Natural killer cell (primary cell): ENCODE data around the gene ARHGEF37. TPM values are rescaled to one million over a fixed set of nuclear protein-coding genes. Genes with fewer than 3 reads are reported as not detected.

Experiments used
- ATAC-seq, 3 donors: fragments of 150-1000 bp in 2 of 3; fragments of 200-7000 bp in 1 of 3; cut with Tn5 transposase; 1 replicate in 1 of 3; 2 replicates in 2 of 3; pipeline ENCODE4 v1.10.0; 2021; ENCODE audit warnings: mild to moderate bottlenecking in 2 of 3, moderate library complexity in 2 of 3
- DNase-seq, 2 donors: peaks; one replicate each; pipeline versions ENCODE4 v3.0.0 to v3.0.0-alpha.2; 2013 to 2021; ENCODE audit warnings: mixed read lengths in 1 of 2
- H3K27ac ChIP-seq: one replicate; pipeline ENCODE4 v1.5.1; 2013; ENCODE audit warnings: mild to moderate bottlenecking, low read length
- H3K27me3 ChIP-seq: one replicate; pipeline ENCODE4 v1.6.1; 2013; ENCODE audit warnings: low read length; ENCODE audit not compliant: control insufficient read depth, insufficient read depth
- H3K36me3 ChIP-seq: one replicate; pipeline ENCODE4 v1.6.1; 2013; ENCODE audit warnings: low read length; ENCODE audit not compliant: control insufficient read depth, insufficient read depth
- H3K4me1 ChIP-seq: one replicate; pipeline ENCODE4 v1.6.1; 2013; ENCODE audit warnings: low read length; ENCODE audit not compliant: control insufficient read depth, insufficient read depth
- H3K4me3 ChIP-seq: one replicate; pipeline ENCODE4 v1.5.1; 2013; ENCODE audit warnings: low read length
- H3K9me3 ChIP-seq: one replicate; pipeline ENCODE4 v1.6.1; 2013; ENCODE audit warnings: low read length; ENCODE audit not compliant: control insufficient read depth, insufficient read depth
- H3K27ac Mint-ChIP-seq, 2 donors: one replicate each; pipeline ENCODE4 v1.8.0; 2022; ENCODE audit warnings: mild to moderate bottlenecking in 2 of 2, mixed read lengths in 2 of 2, moderate library complexity in 1 of 2
- H3K27me3 Mint-ChIP-seq, 2 donors: one replicate each; pipeline ENCODE4 v1.8.0; 2022; ENCODE audit warnings: low read depth in 2 of 2, mixed read lengths in 2 of 2
- H3K36me3 Mint-ChIP-seq: one replicate; pipeline ENCODE4 v1.8.0; 2022; ENCODE audit warnings: mixed read lengths
- H3K4me1 Mint-ChIP-seq, 2 donors: one replicate each; pipeline ENCODE4 v1.8.0; 2022; ENCODE audit warnings: mixed read lengths in 2 of 2
- H3K4me3 Mint-ChIP-seq: one replicate; pipeline ENCODE4 v1.8.0; 2022; ENCODE audit warnings: mild to moderate bottlenecking, moderate library complexity, mixed read lengths
- H3K9me3 Mint-ChIP-seq, 2 donors: one replicate each; pipeline ENCODE4 v1.8.0; 2022; ENCODE audit warnings: mixed read lengths in 2 of 2
- CTCF ChIP-seq: fragments of 200-600 bp; IDR thresholded peaks from one replicate; pipeline ENCODE4 v1.8.0; 2022; ENCODE audit warnings: antibody characterized with exemption
- whole genome bisulfite sequencing: methylation state at CpG from one replicate; pipeline ENCODE4 v1.1.7; 2013; ENCODE audit warnings: missing lambda C conversion rate; ENCODE audit not compliant: insufficient coverage; 5-methylcytosine and 5-hydroxymethylcytosine counted together
- intact Hi-C: fragments of 100-400 bp; cut with micrococcal nuclease; formaldehyde crosslinking; loops from one replicate; pipeline ENCODE4 v1.14.2; 2022
- total RNA-seq, 4 donors: library from RNA; stranded (reverse); fragments of 120-200 nt in 1 of 4; gene quantifications; one replicate each; pipeline versions ENCODE4 v1.2.3 to v1.2.4, GENCODE V29; 2013 to 2022

Gene ARHGEF37
- total RNA-seq, 3 donors from 2014 or later (not counting 1 experiment from before 2014, with no cell fraction given), result 0.61 to 2.6 TPM; not detected in 1

GRCh38 chr5:149614034-149614907 is 33.0 kb downstream of the ARHGEF37 start:
- Histone ChIP-seq H3K27me3 (no peaks in the 10 kb centered on the region), H3K4me3 (no peak overlapping the region), H3K4me1 (peaks cover 13% of the 10 kb centered on the region), H3K9me3 (no peaks in the 10 kb centered on the region), H3K36me3 (no peaks in the 10 kb centered on the region), H3K27ac (no peak overlapping the region)
- no peaks in the 10 kb centered on the region for H3K27me3 Mint-ChIP-seq
- no peaks in the 10 kb centered on the region for H3K36me3 Mint-ChIP-seq
- DNase-seq, result no peak
- no peak for TF ChIP-seq CTCF
- no peaks in the 10 kb centered on the region for H3K9me3 Mint-ChIP-seq
- WGBS, result 94% methylated on average over 8 of the region's 8 CpGs
- H3K4me1 Mint-ChIP-seq, result no peaks in the 10 kb centered on the region
- no peak overlapping the region for H3K27ac Mint-ChIP-seq
- no peak for ATAC-seq
- intact Hi-C loops, result no loop called here
- no peak overlapping the region for H3K4me3 Mint-ChIP-seq

- intact Hi-C loops, result no loop called here
Measured at GRCh38 chr5:149615976-149616375, 34.7 kb downstream of the ARHGEF37 start.

GRCh38 chr5:149616727-149617285 is 35.5 kb downstream of the ARHGEF37 start:
- no peak overlapping the region for H3K27ac Mint-ChIP-seq
- intact Hi-C loops, result no loop called here
- no peak for TF ChIP-seq CTCF

More at GRCh38 chr5:149615976-149616375, 34.7 kb downstream of the ARHGEF37 start:
- Mint-ChIP-seq H3K27ac (no peak overlapping the region), H3K9me3 (no peaks in the 10 kb centered on the region), H3K4me1 (no peaks in the 10 kb centered on the region), H3K4me3 (no peak overlapping the region), H3K36me3 (no peaks in the 10 kb centered on the region), H3K27me3 (no peaks in the 10 kb centered on the region)
- H3K9me3 ChIP-seq, result no peaks in the 10 kb centered on the region
- no peak overlapping the region for H3K4me3 ChIP-seq
- no peaks in the 10 kb centered on the region for H3K27me3 ChIP-seq
- DNase-seq (no peak), ATAC-seq (no peak)
- H3K27ac ChIP-seq, result no peak overlapping the region
- H3K36me3 ChIP-seq, result no peaks in the 10 kb centered on the region
- TF ChIP-seq CTCF, result no peak
- H3K4me1 ChIP-seq, result peaks cover 13% of the 10 kb centered on the region
- WGBS, result 96% methylated on average over 5 of the region's 5 CpGs

More at GRCh38 chr5:149616727-149617285, 35.5 kb downstream of the ARHGEF37 start:
- no peak for DNase-seq
- H3K27me3 Mint-ChIP-seq, result no peaks in the 10 kb centered on the region
- H3K9me3 ChIP-seq, result no peaks in the 10 kb centered on the region
- no peaks in the 10 kb centered on the region for H3K36me3 Mint-ChIP-seq
- peaks cover 13% of the 10 kb centered on the region for H3K4me1 ChIP-seq
- no peaks in the 10 kb centered on the region for H3K9me3 Mint-ChIP-seq
- H3K4me3 ChIP-seq, result no peak overlapping the region
- H3K27me3 ChIP-seq, result no peaks in the 10 kb centered on the region
- no peak for ATAC-seq
- WGBS, result 73% methylated on average over 3 of the region's 3 CpGs
- H3K4me3 Mint-ChIP-seq, result no peak overlapping the region
- no peaks in the 10 kb centered on the region for H3K4me1 Mint-ChIP-seq
- no peaks in the 10 kb centered on the region for H3K36me3 ChIP-seq
- H3K27ac ChIP-seq, result no peak overlapping the region
